Stomach smooth muscle (tissue), 2 donors: ENCODE results near the gene TCF7L1.

Experiments
- H3K27ac ChIP-seq: one replicate; pipeline ENCODE4 v1.7.0; 2013; ENCODE audit warnings: mild to moderate bottlenecking, low read length, inconsistent platforms
- H3K27me3 ChIP-seq, 2 donors: one replicate each; pipeline ENCODE4 v1.7.0; 2013; ENCODE audit warnings: low read length in 2 of 2; ENCODE audit not compliant: insufficient read depth in 2 of 2, control insufficient read depth in 1 of 2
- H3K36me3 ChIP-seq, 2 donors: one replicate each; pipeline ENCODE4 v1.7.0; 2013; ENCODE audit warnings: low read length in 2 of 2; ENCODE audit not compliant: control insufficient read depth in 2 of 2, insufficient read depth in 2 of 2
- H3K4me1 ChIP-seq: one replicate; pipeline ENCODE4 v1.7.0; 2013; ENCODE audit warnings: low read length; ENCODE audit not compliant: control insufficient read depth, insufficient read depth
- H3K4me3 ChIP-seq, 2 donors: one replicate each; pipeline ENCODE4 v1.7.0; 2013; ENCODE audit warnings: low read length in 2 of 2
- H3K9ac ChIP-seq, 2 donors: one replicate each; pipeline ENCODE4 v1.7.0; 2013; ENCODE audit warnings: low read length in 2 of 2, mild to moderate bottlenecking in 1 of 2
- H3K9me3 ChIP-seq, 2 donors: one replicate each; pipeline ENCODE4 v1.7.0; 2013; ENCODE audit warnings: low read length in 2 of 2; ENCODE audit not compliant: control insufficient read depth in 2 of 2
- donor health status: healthy.
- donor health status: Pancreatic carcinoma.

Gene TCF7L1

DNA sequence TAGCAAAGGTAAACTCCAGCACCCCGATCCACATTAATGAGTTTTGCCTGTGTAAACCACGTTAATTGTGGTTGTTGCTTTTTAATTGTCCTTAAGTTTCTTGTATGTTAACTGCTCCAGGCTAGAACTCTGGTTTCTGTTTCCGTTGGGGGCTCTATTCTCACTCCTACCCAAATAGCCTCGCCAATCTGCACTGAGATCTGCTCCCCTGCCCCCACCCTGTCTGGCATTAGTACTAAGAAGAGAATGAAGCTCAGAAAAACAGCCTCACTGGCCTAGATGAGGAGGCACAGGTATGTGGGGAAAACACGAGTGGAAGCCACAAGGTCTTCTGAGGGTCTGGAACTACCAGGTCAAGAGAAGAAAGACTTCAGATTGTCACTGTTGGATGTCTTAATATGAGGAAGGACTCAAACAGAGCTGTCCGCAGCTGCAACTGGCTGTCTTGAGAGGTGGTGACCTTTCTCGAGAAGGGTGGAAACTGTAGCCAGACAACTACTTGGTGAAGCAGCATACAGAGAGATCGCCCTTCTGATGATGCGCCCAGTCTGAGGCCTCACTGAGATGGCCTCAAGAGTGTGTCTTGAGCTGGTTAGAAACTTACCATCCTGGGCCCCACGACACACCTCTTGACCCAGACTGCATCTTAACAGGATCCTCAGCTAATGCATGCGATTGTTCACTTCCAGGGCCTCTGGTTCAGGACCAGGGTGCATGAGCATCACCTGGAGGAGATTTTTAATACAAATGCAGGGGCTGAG, 121.5 kb downstream of the TCF7L1 start:
- Histone ChIP-seq H3K27ac (no peak overlapping the region), H3K36me3 (no peaks in the 10 kb centered on the region), H3K9me3 (no peaks in the 10 kb centered on the region), H3K27me3 (no peaks in the 10 kb centered on the region), H3K4me3 (no peak overlapping the region), H3K4me1 (peaks cover 46% of the 10 kb centered on the region), H3K9ac (no peak overlapping the region)

DNA sequence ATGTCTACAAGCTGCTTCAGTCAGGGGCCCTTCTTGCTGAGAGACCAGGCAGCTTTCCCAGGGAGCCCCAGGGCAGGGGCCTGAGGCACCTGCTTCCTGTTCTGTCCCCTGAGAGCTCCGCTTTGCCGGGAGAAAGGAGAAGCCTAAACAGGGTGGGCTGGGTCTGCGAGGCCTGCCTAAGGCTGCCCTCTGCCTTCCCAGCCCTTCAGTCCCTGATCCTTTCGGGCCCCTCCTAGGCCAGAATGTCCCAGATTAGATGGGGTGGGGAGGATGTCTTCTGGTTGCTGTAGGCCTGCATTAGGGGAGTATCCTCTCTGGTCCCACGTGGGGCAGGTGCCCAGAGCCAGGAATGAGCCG, 122.2 kb downstream of the TCF7L1 start:
- no peaks in the 10 kb centered on the region for H3K9me3 ChIP-seq
- no peaks in the 10 kb centered on the region for H3K36me3 ChIP-seq
- H3K4me1 ChIP-seq = peaks cover 45% of the 10 kb centered on the region
- H3K9ac ChIP-seq = no peak overlapping the region
- no peaks in the 10 kb centered on the region for H3K27me3 ChIP-seq
- H3K4me3 ChIP-seq = peak overlapping the region; percentile 34 to 67
- peak overlapping the region; percentile 2 for H3K27ac ChIP-seq

DNA sequence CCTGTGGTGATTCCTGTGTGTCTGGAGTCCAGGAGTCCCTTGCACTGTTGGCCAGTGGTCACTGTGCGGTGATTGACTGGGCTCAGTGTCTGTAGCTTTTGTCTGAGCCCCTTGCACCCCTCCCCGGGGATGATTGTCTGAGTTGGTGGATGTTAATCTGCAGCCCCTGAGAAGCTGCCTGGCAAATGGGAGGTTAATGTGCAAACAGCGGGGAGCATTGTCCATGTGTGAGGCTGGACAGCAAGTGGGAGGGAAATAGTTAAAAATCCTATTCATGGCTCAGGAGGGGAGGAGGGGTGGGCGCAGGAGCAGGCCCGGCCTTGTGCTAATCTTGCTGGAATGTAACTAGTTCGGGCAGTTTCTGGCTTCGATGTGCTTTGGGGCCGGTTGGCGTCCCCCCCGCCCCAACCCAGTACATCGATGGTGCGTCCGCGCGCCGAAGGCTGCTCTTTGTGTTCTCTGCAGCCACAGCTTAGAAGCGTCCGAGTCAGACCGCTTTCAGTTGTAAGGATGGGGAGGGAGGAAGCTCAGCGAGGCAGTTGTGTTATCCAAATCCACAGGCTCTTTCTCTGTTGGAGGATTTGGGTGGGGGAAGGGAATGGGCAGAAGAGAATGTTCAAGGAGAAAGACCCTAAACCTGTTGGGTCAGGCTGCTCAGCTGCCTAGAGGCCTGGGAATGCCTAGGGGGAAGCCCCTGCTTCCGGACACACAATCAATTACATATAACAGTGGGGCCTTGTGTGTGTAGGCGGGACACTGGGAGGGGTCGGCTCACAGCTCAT, 122.8 kb downstream of the TCF7L1 start:
- no peaks in the 10 kb centered on the region for H3K27me3 ChIP-seq
- H3K36me3 ChIP-seq = no peaks in the 10 kb centered on the region
- H3K9me3 ChIP-seq = no peaks in the 10 kb centered on the region
- peak overlapping the region in 1 of 2 donors; percentile 29 for H3K9ac ChIP-seq
- H3K4me3 ChIP-seq = peak overlapping the region; percentile 34 to 67
- peak overlapping the region; percentile 2 for H3K27ac ChIP-seq
- H3K4me1 ChIP-seq = peaks cover 48% of the 10 kb centered on the region

DNA sequence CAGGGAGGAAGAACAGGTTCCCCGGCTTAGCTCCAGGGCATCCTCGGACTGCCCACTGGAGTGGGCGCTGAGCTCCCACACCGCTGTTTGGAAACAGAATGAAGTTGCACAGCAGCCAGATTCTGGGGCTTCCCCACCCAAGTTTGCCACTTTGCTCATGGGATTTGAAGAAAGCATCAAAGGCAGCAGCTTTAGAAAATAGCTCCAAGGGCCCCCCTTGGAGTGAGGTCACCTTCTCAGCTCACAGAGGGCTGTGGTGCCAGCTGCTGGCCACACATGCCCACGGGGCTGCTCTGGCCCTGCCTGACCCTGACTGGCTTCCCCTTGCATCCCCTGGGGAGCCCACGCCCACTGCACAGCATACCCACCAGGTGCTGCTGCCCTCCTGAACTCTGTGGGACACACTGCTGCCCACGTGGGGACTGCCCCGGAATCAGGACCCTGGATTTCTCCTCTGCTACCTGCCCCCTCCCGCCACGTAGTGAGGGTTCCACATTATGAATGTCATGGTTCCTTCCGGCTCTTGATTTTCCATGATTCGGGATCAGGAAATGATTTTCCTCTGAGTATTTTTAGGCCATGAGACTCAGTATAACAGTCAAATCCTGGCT, 124.3 kb downstream of the TCF7L1 start:
- no peak overlapping the region for H3K27ac ChIP-seq
- H3K36me3 ChIP-seq = no peaks in the 10 kb centered on the region
- no peaks in the 10 kb centered on the region for H3K27me3 ChIP-seq
- H3K4me1 ChIP-seq = peaks cover 48% of the 10 kb centered on the region
- H3K9me3 ChIP-seq = no peaks in the 10 kb centered on the region
- no peak overlapping the region for H3K9ac ChIP-seq
- no peak overlapping the region for H3K4me3 ChIP-seq

DNA sequence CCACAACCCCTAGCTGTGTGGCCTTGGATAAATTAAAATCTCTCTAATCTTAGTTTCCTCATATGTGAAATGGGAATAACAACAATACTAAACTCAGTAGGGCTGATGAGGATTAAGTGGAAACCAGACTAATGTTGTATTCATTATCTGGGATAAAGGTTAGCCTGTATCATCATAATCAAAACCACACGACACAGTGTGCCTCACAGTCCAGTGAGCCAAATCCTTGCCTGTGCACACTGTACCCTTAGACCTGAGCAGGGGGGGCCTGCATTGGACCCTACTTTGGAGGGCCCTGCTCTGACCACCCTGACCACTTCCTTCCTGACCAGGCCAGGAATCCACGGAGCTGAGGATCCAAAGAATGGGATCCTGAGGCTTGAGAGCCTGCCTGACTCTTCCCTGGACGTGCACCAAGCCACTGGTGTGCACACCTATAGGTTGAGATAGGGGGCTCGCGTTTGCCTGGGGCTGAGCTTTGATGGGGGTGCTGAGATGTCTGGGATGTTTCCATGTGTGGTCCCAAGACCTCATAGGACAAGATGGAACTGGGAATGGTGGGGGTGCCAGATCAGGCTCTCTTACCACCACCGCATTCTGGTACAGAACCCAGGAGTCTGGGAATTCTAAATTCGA, 124.9 kb downstream of the TCF7L1 start:
- Histone ChIP-seq H3K36me3 (no peaks in the 10 kb centered on the region), H3K9me3 (no peaks in the 10 kb centered on the region), H3K4me1 (peaks cover 48% of the 10 kb centered on the region), H3K27ac (peak overlapping the region; percentile 1), H3K9ac (no peak overlapping the region), H3K27me3 (no peaks in the 10 kb centered on the region), H3K4me3 (no peak overlapping the region)

DNA sequence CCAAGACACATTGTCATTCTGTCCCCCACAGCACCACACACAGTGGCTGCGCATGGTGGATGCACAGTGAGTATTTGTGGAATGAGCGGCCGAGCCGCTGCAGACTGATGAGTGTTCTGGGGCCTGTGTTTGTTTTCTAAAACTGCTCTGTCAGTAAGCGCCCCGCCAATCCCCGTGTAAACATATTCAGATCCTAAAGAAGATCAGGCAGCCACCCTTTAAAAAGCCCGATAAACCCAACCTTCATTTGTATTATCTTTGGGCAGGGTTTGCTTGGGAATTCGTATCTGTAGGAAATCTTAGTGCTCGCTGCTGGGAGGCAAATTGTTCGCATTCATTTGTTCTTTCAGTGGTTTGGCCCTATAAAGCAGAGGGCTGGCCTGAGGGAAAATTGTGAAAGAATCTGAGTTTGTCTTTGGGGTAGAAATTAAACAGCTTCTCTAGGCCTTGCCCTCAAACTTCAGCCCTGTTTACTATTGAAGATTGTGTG, 126.0 kb downstream of the TCF7L1 start:
- no peaks in the 10 kb centered on the region for H3K27me3 ChIP-seq
- no peak overlapping the region for H3K9ac ChIP-seq
- H3K9me3 ChIP-seq = no peaks in the 10 kb centered on the region
- no peak overlapping the region for H3K4me3 ChIP-seq
- H3K27ac ChIP-seq = no peak overlapping the region
- H3K4me1 ChIP-seq = peaks cover 47% of the 10 kb centered on the region
- H3K36me3 ChIP-seq = no peaks in the 10 kb centered on the region

DNA sequence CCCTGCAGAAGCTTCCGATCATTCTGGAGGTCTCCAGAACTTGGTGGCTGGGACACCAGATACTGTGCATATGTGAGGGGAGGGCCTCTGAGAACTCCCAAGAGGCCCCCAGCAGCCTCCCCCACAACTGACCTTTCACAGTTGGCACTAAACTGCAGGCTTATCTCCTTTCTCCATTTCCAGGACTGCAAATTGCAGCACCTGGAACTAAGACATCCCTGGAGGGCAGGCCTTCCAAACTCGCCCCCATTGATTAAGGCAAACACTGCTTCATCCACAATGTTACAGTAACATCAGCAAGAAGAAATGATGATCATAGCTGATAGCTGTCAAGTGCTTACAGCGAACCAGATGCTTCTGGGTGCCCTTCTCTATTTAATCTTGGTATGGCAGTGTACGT, 126.7 kb downstream of the TCF7L1 start:
- Histone ChIP-seq H3K4me1 (peaks cover 47% of the 10 kb centered on the region), H3K4me3 (no peak overlapping the region), H3K9me3 (no peaks in the 10 kb centered on the region), H3K9ac (no peak overlapping the region), H3K36me3 (no peaks in the 10 kb centered on the region), H3K27me3 (no peaks in the 10 kb centered on the region), H3K27ac (no peak overlapping the region)

DNA sequence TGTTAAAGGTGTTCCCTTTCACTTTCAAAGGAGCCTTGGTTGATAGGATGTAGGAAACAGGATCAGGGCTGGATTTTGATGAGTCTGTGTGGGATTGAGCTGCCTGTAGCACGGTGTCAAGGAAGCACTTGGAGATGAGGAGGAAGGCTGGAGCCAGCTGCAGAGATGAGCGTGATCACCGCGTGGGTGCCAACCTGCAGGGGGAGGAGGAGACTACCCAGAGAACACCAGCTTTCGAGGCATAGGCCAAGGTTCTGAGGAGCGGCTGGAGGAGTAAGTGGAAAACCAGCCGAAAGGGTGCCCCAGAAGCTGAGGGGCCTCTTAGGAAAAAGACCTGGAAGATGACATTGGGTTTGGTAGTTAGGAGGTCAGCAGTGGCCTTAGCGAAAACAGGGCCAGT, 130.4 kb downstream of the TCF7L1 start:
- H3K9me3 ChIP-seq = no peaks in the 10 kb centered on the region
- peaks cover 23% of the 10 kb centered on the region for H3K4me1 ChIP-seq
- H3K27ac ChIP-seq = no peak overlapping the region
- H3K36me3 ChIP-seq = no peaks in the 10 kb centered on the region
- H3K27me3 ChIP-seq = no peaks in the 10 kb centered on the region
- H3K9ac ChIP-seq = no peak overlapping the region
- H3K4me3 ChIP-seq = no peak overlapping the region

DNA sequence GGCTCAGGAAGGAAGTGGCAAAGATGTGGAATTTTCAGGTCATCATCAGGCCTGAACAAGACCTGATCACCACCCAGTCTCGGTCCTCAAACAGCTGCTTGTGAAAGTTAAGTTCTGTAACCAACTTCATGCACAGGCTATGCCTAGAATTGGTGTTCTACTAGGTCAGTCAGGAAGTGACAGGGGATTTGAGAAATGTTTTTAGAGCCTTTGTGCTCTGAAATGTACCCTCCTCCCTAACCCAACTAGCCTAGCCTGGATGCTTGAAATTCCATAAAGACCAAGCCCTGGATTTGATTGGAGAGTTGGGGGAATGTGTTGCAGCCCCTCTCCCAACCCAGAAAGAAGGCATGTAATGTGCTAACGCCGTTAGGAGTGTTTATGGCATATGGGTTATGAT, 131.3 kb downstream of the TCF7L1 start:
- Histone ChIP-seq H3K9me3 (no peaks in the 10 kb centered on the region), H3K27ac (peak overlapping the region; percentile 11), H3K4me1 (peaks cover 20% of the 10 kb centered on the region), H3K36me3 (no peaks in the 10 kb centered on the region), H3K9ac (no peak overlapping the region), H3K4me3 (no peak overlapping the region), H3K27me3 (no peaks in the 10 kb centered on the region)

DNA sequence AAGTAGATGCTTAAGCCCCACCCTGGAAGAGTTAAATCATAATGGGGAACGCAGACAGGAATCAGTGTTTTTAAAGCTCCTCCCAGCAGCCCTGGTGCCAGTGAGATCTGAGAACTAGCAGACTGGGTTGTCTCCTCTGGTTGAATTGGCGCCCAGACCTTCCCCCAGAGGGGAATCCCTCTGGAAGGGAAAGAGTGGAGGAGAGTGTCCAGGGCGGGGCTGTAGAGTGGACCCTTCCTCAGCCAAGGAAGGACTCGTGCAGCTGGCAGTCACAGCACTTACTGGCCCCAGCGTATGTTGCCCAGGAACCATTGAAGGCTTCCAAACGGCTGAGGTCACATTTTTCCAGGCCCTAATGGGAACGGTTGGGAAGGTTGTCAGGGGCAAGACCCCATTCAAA, 132.1 kb downstream of the TCF7L1 start:
- H3K9me3 ChIP-seq = no peaks in the 10 kb centered on the region
- peaks cover 19% of the 10 kb centered on the region for H3K4me1 ChIP-seq
- no peaks in the 10 kb centered on the region for H3K36me3 ChIP-seq
- no peak overlapping the region for H3K9ac ChIP-seq
- H3K4me3 ChIP-seq = peak overlapping the region in 1 of 2 donors; percentile 22
- no peak overlapping the region for H3K27ac ChIP-seq
- H3K27me3 ChIP-seq = no peaks in the 10 kb centered on the region
